GM18498 (cell line): ENCODE results near the gene CEP57.
"Not testable (repeated sequence)": the region's sequence is repeated elsewhere in the genome, so short reads cannot be mapped to it uniquely, and the experiment has no call there.

Experiments
- ATAC-seq: cut with Tn5 transposase; IDR thresholded peaks from one replicate; pipeline ENCODE4 v1.9.1; 2021; ENCODE audit warnings: mild to moderate bottlenecking, moderate library complexity; ENCODE audit not compliant: unreplicated experiment

Gene CEP57

DNA sequence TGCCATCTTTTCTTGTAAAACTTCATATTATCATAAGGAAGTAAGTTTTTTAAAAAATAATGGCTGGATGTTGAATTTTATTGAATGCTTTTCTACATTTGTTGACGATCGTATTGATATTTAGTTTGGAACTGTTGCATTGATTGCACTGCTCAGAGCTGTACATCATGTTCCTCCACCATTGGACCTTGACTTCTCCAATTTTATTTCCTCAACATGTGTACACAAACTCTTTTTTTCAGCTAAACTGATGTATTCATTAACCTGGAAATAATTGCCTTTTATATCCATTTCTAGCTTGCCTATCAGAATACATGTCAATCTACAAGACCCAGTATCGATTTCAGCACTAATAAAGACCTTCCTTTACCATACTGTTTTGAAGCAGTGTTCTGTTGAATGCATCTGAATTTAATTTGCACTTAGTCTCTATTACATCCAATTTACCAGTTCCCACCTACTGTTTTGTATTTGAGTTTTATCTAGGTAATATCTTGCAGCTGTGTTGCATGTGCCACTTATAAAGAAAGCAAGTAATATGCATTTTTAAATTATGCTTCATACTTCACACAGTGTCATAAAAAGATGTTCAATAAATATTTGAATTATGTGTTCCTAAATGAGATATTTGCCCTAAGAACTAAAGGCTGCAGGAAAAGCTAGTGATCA, 5.5 kb downstream of the CEP57 start:
- no peak for ATAC-seq

DNA sequence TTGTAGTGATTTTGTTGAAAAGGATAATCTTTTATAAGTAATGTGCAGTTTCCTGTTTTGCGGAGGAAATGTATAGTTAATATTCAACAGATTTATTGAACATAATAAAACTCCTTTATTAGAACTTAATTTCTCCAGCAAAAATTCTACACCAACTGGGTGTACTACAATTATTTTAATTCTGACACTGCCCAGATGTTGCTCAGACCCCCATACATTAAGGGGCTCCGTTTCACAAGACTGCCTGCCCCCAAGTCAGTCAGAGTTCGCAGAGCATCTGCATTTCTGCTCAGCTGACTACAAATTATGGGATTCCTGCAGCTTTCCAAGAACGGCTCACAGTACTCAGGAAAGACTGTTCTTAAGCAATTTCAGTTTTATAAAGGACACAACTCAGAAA, 6.2 kb downstream of the CEP57 start:
- ATAC-seq: no peak

DNA sequence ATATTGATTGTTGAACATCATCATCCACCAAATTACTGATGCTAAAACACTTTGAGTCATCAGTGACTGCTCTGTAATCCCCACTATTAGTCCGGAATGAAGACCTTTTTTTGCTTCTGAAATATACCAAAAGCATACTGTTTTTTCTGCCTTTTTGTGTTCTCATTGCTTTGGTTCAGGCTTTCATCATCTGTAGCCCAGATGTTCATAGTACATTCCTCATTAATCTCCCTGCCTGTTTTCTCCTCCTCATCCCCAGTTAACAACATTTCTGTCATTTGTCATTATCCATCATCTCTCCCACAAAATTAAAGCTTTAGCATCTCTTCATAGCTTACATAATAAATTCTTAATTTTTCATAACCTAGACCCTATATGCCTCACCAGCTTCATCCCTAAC, 9.2 kb downstream of the CEP57 start:
- ATAC-seq: no peak

DNA sequence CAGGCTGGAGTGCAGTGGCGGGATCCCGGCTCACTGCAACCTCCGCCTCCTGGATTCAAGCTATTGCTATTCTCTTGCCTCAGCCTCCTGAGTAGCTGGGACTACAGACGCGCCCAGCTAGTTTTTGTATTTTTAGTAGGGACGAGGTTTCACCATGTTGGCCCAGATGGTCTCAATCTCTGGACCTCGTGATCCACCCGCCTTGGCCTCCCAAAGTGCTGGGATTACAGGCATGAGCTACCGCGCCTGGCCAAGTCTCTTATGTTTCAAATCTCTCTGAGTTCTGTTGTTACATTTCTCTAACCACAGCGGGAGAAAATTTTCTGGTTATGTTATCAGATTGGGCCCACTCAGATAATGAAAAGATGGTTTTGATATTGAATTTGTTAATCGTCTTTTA, 10.1 kb downstream of the CEP57 start:
- no peak for ATAC-seq

DNA sequence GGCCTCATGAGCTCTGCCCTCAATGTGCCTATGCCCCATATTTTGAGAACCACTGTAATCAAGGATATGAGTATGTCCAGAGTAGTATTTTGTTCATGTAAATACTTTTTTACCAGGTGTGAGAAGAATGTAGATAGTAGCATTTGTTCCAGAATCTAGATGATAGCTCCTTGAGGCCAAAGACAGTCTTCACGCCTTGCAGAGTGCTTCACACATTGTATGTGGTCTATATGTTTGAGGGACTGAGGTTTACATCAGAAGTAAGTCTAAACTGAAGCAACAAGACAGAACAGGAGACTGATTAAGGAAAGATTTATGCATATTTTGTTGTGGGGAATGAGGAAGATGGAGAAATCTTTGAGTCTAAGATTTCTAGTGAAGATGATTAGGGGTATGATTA, 12.5 kb downstream of the CEP57 start:
- ATAC-seq: no peak

DNA sequence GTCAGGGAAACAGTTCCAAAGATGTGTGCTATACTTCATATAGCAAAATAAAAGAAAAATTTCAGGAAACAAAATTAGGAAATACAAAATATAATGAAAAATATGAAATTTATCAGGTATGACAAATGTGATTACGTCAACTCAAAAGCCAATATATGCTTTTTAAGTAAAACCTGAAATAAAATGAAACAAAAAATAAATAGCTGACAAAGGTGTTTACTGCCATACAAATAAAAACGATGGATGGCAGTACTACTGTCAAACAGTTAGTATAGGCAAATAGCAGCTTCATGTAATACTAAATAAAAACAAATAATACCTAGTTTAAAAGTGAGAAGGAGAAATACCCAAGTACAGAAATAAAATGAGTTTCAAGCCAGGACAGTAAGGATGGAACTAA, 13.7 kb downstream of the CEP57 start:
- no peak for ATAC-seq

DNA sequence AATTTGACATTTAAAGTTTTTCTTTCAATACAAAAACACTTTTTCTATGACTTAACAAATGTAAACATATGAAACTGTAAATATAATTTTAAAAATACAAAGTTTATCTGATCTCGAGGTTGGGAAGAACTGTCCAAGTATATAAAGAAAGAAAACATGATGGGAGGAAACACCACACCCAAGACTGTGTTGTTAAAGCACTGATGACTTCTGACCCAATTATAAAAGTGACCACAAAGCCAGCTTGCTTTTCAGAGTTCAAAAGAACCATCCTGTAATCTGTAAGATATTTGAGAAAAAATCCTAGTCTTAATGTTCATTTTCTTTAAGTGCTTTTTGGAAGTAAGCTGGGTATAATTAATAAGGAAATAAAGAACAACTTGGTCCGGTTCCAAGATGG, 15.6 kb downstream of the CEP57 start:
- ATAC-seq: no peak

DNA sequence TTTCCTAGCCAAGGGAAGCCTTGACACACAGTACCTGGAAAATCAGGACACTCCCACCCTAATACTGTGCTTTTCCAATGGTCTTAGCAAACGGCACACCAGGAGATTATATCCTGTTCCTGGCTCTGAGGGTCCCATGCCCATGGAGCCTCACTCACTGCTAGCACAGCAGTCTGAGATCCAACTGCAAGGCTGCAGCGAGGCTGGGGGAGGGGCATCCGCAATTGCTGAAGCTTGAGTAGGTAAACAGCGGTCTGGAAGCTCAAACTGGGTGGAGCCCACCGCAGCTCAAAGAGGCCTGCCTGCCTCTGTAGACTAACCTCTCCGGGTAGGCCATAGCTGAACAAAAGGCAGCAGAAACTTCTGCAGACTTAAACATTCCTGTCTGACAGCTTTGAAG, 16.2 kb downstream of the CEP57 start:
- not testable (repeated sequence) for ATAC-seq

DNA sequence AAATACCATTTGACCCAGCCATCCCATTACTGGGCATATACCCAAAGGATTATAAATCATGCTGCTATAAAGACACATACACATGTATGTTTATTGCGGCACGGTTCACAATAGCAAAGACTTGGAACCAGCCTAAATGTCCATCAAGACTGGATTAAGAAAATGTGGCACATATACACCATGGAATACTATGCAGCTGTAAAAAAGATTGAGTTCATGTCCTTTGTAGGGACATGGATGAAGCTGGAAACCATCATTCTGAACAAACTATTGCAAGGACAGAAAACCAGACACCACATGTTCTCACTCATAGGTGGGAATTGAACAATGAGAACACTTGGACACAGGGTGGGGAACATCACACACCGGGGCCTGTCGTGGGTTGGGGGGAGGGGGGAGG, 20.8 kb downstream of the CEP57 start:
- not testable (repeated sequence) for ATAC-seq

DNA sequence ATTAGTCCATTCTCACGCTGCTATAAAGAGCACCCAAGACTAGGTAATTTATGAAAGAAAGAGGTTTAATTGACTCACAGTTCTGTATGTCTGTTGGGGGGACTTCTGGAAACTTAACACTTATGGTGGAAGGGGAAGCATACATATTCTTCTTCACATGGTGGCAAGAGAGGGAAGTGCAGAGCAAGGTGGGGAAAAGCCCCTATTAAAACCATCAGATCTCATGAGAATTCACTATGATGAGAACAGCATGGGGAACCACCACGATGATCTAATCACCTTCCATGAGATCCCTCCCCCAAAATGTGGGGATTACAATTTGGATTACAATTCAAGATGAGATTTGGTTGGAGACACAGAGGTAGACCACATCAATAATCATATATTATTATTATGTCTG, 25.7 kb downstream of the CEP57 start:
- no peak for ATAC-seq

DNA sequence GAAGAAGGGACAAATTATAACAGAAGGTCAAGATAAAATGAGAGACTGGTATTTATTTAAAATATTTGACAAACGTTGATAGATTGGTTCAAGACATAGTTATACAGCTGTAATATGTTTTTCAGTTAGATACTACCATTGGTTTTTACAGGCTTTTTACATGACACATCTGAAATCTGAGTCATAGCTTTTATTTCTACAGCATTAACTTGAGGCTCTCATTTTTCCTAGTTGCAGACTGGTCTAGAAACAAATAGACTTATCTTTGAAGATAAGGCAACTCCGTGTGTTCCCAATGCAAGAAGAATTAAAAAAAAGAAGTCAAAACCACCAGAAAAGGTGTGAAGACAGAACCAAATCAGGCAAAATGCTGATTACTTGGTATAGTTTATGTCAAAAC, 31.3 kb downstream of the CEP57 start:
- ATAC-seq: no peak

DNA sequence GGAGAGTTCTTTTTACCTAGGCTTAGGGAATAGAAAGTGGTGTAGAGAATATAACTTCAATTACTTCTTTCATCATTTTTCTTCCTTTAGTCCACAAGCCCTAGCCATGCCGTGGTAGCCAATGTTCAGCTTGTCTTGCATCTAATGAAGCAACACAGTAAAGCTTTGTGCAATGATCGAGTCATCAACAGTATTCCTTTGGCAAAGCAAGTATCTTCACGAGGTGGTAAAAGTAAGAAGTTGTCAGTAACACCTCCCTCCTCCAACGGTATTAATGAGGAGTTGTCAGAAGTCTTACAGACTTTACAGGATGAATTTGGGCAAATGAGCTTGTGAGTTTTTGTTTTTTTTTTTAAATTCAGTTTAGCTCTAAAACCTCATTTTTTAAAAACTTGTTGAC, 37.4 kb downstream of the CEP57 start:
- ATAC-seq: no peak

DNA sequence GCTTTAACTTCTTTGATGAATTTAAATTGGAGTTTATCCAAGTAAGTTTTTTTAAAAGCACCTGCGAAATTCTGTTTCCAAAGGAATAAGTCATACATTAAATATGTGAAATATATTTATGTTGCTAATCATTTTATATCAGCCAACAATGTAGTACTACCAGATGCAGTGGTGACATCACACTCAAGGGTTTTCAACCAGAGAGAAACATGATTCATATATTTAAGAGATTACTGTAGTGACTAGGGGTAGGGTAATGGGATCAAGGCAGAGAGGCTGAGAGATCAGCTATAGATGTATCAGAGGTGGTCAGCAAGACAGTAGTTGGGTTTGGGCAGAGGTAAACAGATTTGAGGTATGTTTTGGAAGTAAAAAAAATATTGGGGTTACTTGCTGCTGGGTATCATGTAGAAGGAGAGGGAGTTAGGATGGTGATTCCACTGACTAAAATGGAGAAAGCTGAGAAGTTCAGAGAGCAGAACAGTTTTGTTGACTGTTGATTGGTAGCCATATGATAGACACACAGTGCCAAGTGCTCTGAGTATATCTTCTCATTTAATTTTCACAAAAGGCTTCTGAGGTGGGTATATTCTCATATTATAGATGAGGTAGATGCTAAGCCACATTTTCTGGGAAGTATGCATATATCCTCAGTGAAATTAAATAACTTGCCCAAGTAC, 39.4 kb downstream of the CEP57 start:
- no peak for ATAC-seq

DNA sequence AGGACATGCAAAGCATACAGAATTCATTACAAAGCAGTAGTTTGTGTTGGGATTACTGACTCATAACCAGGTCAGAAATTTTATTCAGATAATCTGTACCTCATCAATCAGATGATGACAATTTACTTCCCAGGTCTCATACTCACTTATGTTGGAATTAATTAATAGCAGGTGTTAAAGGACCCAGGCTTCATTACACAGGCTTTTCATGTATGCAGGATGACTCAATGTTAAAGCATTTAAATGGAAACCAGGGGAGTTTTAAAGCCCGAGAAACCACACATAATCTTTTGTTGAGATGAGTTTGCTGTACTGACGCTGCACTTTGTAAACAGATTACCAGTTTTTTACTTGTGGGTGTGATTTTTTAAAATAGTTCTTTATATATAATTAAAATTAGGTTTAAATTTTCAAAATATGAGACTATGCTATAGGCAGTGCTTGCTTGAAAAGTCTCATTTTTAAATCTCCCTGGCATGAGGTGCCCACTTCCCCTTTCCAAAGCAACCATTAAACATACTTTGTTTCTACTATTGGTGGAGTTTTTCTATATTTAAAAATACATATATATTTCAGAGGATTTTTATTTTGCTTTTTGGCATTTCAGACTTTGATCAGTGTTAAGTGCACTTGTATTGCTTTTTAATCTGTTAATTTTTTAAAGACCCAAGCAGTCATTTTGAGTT, 41.0 kb downstream of the CEP57 start:
- ATAC-seq: no peak

DNA sequence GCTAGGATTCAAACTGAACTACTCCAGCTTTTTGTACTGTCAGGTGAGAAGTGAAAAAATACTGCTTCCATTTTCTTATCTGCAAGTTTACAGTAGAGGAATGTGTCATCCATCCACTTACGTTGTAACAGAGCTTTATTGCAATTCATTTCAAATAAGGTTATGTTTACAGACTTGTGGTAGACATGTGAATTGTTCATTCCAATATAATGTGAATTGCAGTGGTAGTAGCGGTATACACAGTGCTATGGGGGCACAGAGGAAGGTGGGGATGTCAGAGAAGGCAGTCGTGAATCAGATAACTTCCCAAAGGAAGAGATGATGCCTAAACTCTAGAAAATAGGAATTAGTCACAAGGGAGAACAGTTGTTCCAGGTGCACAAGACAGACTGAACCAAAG, 42.5 kb downstream of the CEP57 start:
- no peak for ATAC-seq

DNA sequence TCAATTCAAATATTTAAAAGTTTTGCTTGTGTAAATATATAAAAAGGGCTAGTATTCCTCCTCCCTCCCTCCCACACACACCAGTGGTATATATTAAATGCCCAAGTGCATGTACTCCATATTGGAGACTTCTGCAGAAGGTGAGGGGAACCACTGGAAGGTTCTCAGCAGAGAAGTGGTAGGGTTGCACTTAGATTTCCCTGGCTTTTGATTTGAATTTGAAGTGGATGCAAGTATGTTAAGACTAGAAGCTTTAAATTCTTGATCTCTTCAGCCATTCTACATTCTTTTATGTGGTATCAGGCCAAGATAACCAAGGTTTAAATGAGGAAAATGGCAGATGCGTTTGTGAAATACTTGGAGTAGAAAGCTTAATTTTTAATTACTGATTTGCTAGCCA, 43.1 kb downstream of the CEP57 start:
- ATAC-seq: no peak

DNA sequence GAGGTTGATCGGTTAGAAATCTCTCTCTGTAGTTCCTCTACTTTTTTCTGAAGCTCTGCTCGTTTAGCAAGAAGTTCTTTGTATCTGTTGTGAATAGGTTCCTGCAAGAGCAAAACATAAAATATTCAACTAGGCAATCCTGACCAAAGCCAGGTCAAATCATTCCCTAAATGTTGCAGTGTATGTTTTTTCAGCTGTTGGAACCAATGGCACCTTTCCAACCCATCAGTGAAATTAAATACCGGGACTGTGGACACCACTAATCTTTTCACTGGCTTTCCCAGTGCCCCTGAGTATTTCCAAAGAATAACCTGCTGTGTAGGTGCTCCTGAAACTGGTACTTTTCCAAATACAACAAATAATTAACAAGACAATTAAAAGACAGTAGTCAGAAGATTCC, 45.1 kb downstream of the CEP57 start:
- ATAC-seq: no peak

DNA sequence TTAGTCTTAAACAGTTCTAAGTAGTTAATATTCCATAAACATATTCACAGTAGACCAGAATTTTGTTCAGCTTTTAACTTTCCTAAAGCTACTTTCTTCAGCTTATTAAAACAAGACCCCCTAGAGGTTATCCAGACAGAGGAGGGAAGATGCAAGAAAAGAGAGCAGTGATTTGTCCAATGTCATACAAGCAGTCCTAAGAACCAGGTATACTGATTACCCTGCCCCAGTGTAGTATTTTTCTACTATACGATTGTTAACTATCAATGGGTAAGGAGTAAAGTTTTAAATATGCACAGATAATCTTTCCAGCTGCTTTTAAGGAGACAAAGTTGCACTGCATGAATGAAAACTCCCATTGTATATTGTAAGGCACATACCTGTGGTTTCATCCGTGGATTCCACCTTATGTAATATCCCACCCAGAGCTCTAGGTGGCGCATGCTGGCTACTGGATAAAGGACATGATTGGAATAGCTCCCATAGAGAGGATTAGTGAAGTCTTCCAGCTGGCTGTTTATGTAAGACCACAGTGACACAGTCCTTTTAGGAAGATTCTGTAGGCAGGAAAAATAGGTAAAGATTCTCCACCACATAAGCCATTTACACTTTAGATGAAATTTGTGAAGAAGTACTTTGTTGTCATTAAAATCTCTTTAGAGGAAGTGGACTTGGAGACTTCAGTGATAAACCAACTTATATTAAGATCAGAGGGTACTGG, 45.6 kb downstream of the CEP57 start:
- ATAC-seq: peak; percentile 94

DNA sequence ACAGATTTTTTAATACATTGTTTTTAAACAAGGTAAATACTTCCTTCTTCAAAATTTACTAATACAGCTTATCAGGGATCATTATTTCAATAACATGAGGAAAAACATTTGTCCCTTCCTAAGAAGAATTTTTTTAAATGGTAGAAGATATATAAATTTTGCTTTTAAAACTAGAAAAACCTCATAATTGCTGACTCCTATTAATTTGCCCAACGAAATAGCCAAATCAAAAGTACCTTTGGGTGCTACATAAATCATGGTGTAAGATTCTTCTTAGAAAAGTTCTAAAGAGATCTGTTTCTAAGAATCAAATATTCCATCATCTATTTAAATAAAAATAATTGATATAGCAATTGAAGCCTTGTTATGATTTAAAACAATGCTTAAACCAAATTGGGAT, 54.9 kb downstream of the CEP57 start:
- ATAC-seq: no peak

DNA sequence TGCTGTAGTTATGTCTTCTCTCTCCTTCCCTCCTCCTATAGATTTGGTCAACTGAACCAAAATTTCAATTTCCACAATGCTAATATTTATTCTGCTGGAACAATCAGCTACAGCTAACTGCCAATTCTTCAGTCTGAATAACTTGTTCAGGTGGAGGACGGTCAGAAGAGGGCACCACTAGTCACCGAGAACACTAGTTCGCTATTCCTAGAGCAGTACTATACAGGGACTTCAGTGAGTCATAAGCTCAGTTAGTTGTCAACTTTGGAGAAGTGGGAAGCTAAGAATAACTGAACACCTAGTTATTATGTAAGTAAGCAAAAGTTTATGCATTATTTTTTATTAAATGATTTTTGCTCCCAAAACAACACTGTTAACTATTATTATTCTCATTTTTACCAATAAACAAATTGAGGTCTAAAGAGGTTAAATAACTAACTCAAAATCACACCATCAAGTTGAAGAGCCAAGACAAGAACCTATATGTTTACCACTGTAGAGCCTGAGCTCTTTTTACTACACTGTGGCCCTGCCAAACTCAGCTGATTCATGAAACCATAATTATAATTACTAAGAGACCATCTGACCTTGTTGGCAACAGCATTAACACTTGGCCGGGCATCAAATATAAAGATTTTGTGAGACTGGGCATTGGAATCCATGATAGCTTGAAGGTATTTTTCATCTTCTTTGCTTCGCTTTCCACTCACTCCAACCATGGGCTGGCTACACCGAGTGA, 59.0 kb downstream of the CEP57 start:
- no peak for ATAC-seq

DNA sequence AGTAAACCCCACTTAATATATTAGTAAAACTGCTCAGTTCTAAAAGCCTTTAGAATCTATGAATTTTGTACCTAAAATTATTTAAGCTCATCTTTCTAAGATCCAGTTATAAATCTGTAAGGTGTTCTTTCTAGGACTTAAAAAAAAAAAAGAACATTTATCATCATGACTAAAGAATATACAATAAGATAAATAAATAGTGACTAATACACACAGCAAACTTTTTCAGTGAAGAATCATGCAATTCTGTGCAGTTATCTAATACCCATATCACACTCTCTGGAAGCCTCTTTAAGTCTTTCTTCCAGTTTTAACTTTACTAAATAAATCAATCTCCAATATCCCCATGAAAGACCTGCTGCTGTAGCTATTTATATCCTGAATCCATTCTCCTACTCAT, 59.8 kb downstream of the CEP57 start:
- no peak for ATAC-seq
